DND-41 (cell line): ENCODE results near the gene GAS7.

Experiments used
- ATAC-seq: fragments of 200-7000 bp; cut with Tn5 transposase; 3 replicates; pipeline ENCODE4 v1.9.1; 2021; ENCODE audit warnings: low read depth; ENCODE audit not compliant: insufficient read depth
- DNase-seq: peaks from one replicate; pipeline ENCODE4 v3.0.0-alpha.2; 2020
- H2AFZ ChIP-seq: 2 replicates; pipeline ENCODE4 v1.6.0; 2012; ENCODE audit warnings: low read depth, low read length
- H3K27ac ChIP-seq: 2 replicates; pipeline ENCODE4 v1.5.1; 2012; ENCODE audit warnings: low read length, inconsistent platforms
- H3K27me3 ChIP-seq: fragments of 200-600 bp; sonication (generic); 2 replicates; pipeline ENCODE4 v1.6.0; 2012; ENCODE audit warnings: low read length, mild to moderate bottlenecking, inconsistent platforms; ENCODE audit not compliant: insufficient read depth, poor library complexity
- H3K36me3 ChIP-seq: 2 replicates; pipeline ENCODE4 v1.5.1; 2012; ENCODE audit warnings: low read length, inconsistent platforms; ENCODE audit not compliant: insufficient read depth
- H3K4me1 ChIP-seq: 2 replicates; pipeline ENCODE4 v1.5.1; 2012; ENCODE audit warnings: mild to moderate bottlenecking, low read length; ENCODE audit not compliant: insufficient read depth
- H3K4me2 ChIP-seq: 2 replicates; pipeline ENCODE4 v1.6.0; 2012; ENCODE audit warnings: mild to moderate bottlenecking, moderate library complexity, low read length, inconsistent platforms; ENCODE audit not compliant: insufficient read depth
- H3K4me3 ChIP-seq, 2 experiments: fragments of 200-600 bp in 1 of 2; shearing (Covaris generic) in 1 of 2; 2 replicates each; pipeline ENCODE4 v1.5.1; 2012 to 2016; ENCODE audit warnings: inconsistent platforms in 2 of 2, low read length in 2 of 2, mild to moderate bottlenecking in 2 of 2, low read depth in 1 of 2, moderate library complexity in 1 of 2
- H3K79me2 ChIP-seq: 2 replicates; pipeline ENCODE4 v1.6.0; 2012; ENCODE audit warnings: low read length, inconsistent platforms; ENCODE audit not compliant: insufficient read depth
- H3K9ac ChIP-seq: 2 replicates; pipeline ENCODE4 v1.6.0; 2012; ENCODE audit warnings: low read depth, mild to moderate bottlenecking, inconsistent platforms, low read length, moderate library complexity
- H3K9me3 ChIP-seq: 2 replicates; pipeline ENCODE4 v1.5.1; 2012; ENCODE audit warnings: low read length, moderate library complexity, mild to moderate bottlenecking, inconsistent platforms; ENCODE audit not compliant: insufficient read depth, severe bottlenecking
- H4K20me1 ChIP-seq: 2 replicates; pipeline ENCODE4 v1.6.0; 2012; ENCODE audit warnings: low read length; ENCODE audit not compliant: insufficient read depth
- CTCF ChIP-seq: IDR thresholded peaks from 2 replicates; pipeline ENCODE4 v1.5.1; 2012; ENCODE audit warnings: borderline replicate concordance, low read length, moderate library complexity, mild to moderate bottlenecking; ENCODE audit not compliant: poor library complexity, severe bottlenecking; ENCODE audit errors: extremely low read depth
- EZH2 ChIP-seq: IDR thresholded peaks from 3 replicates; pipeline ENCODE4 v1.6.1; 2012; ENCODE audit warnings: borderline replicate concordance, low read depth, mild to moderate bottlenecking, moderate library complexity, low read length, inconsistent platforms; ENCODE audit not compliant: severe bottlenecking

GAS7 gene

GRCh38 chr17:10126276-10126615 is 72.2 kb downstream of the GAS7 start:
- H3K4me3 ChIP-seq: no peak overlapping the region
- peaks cover 24% of the 10 kb centered on the region for H3K79me2 ChIP-seq
- no peaks in the 10 kb centered on the region for H3K27me3 ChIP-seq
- no peak overlapping the region for H2AFZ ChIP-seq
- TF ChIP-seq EZH2 (no peak), CTCF (no peak)
- no peak overlapping the region for H3K9ac ChIP-seq
- DNase-seq (no peak), ATAC-seq (no peak)
- H3K9me3 ChIP-seq: no peaks in the 10 kb centered on the region
- H3K4me2 ChIP-seq: no peak overlapping the region
- H3K27ac ChIP-seq: peak overlapping the region; percentile 71
- H3K36me3 ChIP-seq: no peaks in the 10 kb centered on the region
- no peaks in the 10 kb centered on the region for H4K20me1 ChIP-seq
- H3K4me1 ChIP-seq: peaks cover 60% of the 10 kb centered on the region

DNA sequence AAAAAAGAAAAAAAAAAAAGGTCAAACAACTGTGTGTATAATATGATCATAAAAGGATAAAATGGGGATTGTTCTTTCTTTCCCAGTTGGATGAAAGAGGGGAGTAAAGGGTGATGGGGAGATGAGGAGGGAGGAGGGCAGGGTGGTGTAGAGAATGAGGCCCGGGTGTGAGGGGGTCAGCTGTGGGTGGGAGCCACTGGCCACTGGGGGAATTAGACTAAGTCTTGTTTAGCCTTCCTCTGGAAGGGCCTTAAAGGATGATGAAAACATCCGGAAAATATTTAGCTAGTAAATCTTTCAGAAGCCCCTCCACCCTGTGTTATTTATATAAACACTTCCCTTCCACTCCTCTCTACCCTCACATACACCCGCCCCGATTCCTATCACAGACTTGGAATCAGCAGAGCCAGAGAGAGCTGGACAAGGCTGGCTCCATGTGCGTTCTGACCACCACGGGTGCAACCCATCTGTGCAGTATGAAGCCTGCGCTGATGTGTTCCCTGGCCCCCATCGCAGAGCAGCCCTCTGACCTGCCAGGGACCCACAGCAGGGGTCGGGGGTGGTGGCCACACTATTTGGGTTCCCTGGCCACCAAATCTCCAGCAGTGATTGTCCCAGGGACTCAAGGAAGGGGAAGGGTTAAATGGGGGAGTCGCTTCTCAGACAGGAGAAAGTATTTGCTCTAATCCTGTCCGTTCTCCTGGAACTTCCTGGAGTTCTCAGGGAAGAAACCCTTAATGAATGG is 72.7 kb downstream of the GAS7 start:
- no peak overlapping the region for H3K4me2 ChIP-seq
- H3K4me1 ChIP-seq: peaks cover 65% of the 10 kb centered on the region
- H3K4me3 ChIP-seq: no peak overlapping the region
- H2AFZ ChIP-seq: no peak overlapping the region
- H3K27me3 ChIP-seq: no peaks in the 10 kb centered on the region
- no peaks in the 10 kb centered on the region for H3K36me3 ChIP-seq
- TF ChIP-seq CTCF: no peak
- no peak for TF ChIP-seq EZH2
- H3K79me2 ChIP-seq: peaks cover 24% of the 10 kb centered on the region
- H3K27ac ChIP-seq: peak overlapping the region; percentile 71; the same call in 1 of the 2 replicates
- DNase-seq (no peak), ATAC-seq (no peak)
- no peaks in the 10 kb centered on the region for H4K20me1 ChIP-seq
- H3K9ac ChIP-seq: no peak overlapping the region
- no peaks in the 10 kb centered on the region for H3K9me3 ChIP-seq

GRCh38 chr17:10123093-10123492 is 75.3 kb downstream of the GAS7 start:
- Histone ChIP-seq H3K4me2 (peak overlapping the region; percentile 34), H2AFZ (no peak overlapping the region), H3K9ac (peak overlapping the region; percentile 46), H3K27ac (peak overlapping the region; percentile 96), H3K4me1 (peaks cover 88% of the 10 kb centered on the region), H3K36me3 (no peaks in the 10 kb centered on the region), H3K27me3 (no peaks in the 10 kb centered on the region), H3K4me3 (peak overlapping the region in 1 of 2 experiments; percentile 20; a peak in 1 of 4 replicates), H3K79me2 (peaks cover 30% of the 10 kb centered on the region), H4K20me1 (no peaks in the 10 kb centered on the region), H3K9me3 (no peaks in the 10 kb centered on the region)
- ATAC-seq (no peak), DNase-seq (no peak)
- TF ChIP-seq EZH2 (no peak), CTCF (no peak)
